Ovary (tissue), 9 donors: ENCODE data around the gene TTC1. TPM values are rescaled to one million over a fixed set of nuclear protein-coding genes. Genes with fewer than 3 reads are reported as not detected.

ENCODE experiments used
- DNase-seq, 5 donors: peaks; one replicate each; pipeline ENCODE4 v3.0.0-alpha.2; 2019 to 2020
- H3K27ac ChIP-seq, 2 donors: fragments of 200-600 bp; one replicate each; pipeline versions ENCODE4 v1.5.1 to v1.8.0; 2019 to 2022
- H3K27me3 ChIP-seq: fragments of 200-600 bp; one replicate; pipeline ENCODE4 v1.8.0; 2022
- H3K36me3 ChIP-seq: fragments of 200-600 bp; sonication (generic); one replicate; pipeline ENCODE4 v1.5.1; 2019
- H3K4me1 ChIP-seq: one replicate; pipeline ENCODE4 v1.8.1; 2013; ENCODE audit warnings: mild to moderate bottlenecking, moderate library complexity; ENCODE audit not compliant: insufficient read depth
- H3K4me3 ChIP-seq: fragments of 200-600 bp; sonication (generic); one replicate; pipeline ENCODE4 v1.5.1; 2017
- H3K9me3 ChIP-seq, 2 donors: fragments of 200-600 bp in 1 of 2; sonication (generic) in 1 of 2; one replicate each; pipeline versions ENCODE4 v1.5.1 to v1.8.1; 2013 to 2019; ENCODE audit warnings: mild to moderate bottlenecking in 1 of 2, moderate library complexity in 1 of 2
- EP300 ChIP-seq: sonication (generic); formaldehyde crosslinking; IDR thresholded peaks from one replicate; pipeline ENCODE4 v1.6.1; 2017; ENCODE audit warnings: antibody characterized with exemption
- POLR2A ChIP-seq: fragments of 450-650 bp; IDR thresholded peaks from one replicate; pipeline ENCODE4 v1.6.1; 2017; ENCODE audit warnings: antibody characterized with exemption, mild to moderate bottlenecking, moderate library complexity
- WGBS, 3 donors: extraction: QIAGEN DNeasy Blood & Tissue Kit in 1 of 3; methylation state at CpG; one replicate each; pipeline versions ENCODE4 v1.1.5 to v1.1.7; 2013 to 2017; 5-methylcytosine and 5-hydroxymethylcytosine counted together
- intact Hi-C, 4 donors: fragments of 100-400 bp; cut with DNase I; formaldehyde crosslinking; loops; one replicate each; pipeline versions ENCODE4 v1.11.0 to v1.15.1; 2022 to 2023
- polyA plus RNA-seq, 2 donors: library from polyadenylated mRNA; stranded (reverse); fragments of 200-250 nt in 1 of 2; fragments of 350-450 nt in 1 of 2; fragmentation: Illumina TruSeq in 1 of 2; extraction: RNeasy Lipid Tissue Mini Kit (QIAGEN cat#74804) in 1 of 2; gene quantifications; one replicate each; pipeline ENCODE4 v1.2.3, GENCODE V29; 2013 to 2014
- total RNA-seq, 7 donors: library from RNA; depleted of rRNA in 2 of 7; stranded (reverse); fragments of >200 nt in 2 of 7; fragmentation: NEBNext Ultra II Directional in 3 of 7; extraction: Animal tissue kit (Norgen Biotek cat#: 25700) in 3 of 7; gene quantifications; one replicate each; pipeline versions ENCODE4 v1.1.0 to v1.2.4, GENCODE V29; 2016 to 2023
- TF ChIP-seq, protein P1 (sequence below), 3 donors: fragments of 450-650 bp in 2 of 3; fragments of 200-600 bp in 1 of 3; IDR thresholded peaks; one replicate each; pipeline versions ENCODE4 v1.5.1 to v1.8.0; 2016 to 2022; ENCODE audit warnings: antibody characterized with exemption in 3 of 3, mild to moderate bottlenecking in 1 of 3
- donor health status: DM: no; HTN: no; CAD: no; lungs with moderate emphysema.
- donor health status: DM: no; HTN: no; CAD: no.
- donor health status: Bipolar disorder and iron deficiency.
- donor health status: DM: yes; HTN: yes; CAD: no.
- donor health status: DM: no; HTN: no; CAD: no.
- donor health status: DM: yes; HTN: yes; CAD: no.

Gene TTC1
- total and polyA plus RNA-seq, 9 donors, result 21.9 to 99.5 (median 37.2) TPM

DNA sequence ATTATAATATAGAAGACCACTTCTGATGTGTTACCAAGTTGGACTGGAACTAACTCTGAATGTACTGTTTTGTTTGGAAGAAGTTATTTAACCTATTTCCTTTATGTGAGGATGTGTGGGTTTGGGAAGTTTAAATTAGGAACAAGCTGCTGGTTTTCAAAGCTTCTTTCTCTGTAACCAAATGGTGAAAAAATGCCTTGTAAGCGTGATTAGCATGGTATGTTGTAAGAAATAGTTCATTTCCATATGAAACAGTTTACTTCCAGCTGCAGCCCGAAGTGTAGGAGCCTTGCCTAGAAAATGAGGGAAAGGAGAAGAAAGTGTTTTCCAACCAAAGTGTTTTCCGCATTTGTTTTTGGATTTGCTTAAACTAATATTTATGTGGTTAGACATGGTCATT, 36.0 kb downstream of the TTC1 start:
- Histone ChIP-seq H3K27ac (no peak overlapping the region), H3K36me3 (no peaks in the 10 kb centered on the region), H3K4me3 (no peak overlapping the region), H3K27me3 (no peaks in the 10 kb centered on the region), H3K4me1 (no peaks in the 10 kb centered on the region), H3K9me3 (no peaks in the 10 kb centered on the region)
- no peak for DNase-seq
- WGBS, 3 donors, result 86 to 94% (median 88%) methylated on average over 3 of the region's 3 CpGs
- no peak for TF ChIP-seq EP300
- TF ChIP-seq POLR2A, result no peak
- TF ChIP-seq, protein P1, sequence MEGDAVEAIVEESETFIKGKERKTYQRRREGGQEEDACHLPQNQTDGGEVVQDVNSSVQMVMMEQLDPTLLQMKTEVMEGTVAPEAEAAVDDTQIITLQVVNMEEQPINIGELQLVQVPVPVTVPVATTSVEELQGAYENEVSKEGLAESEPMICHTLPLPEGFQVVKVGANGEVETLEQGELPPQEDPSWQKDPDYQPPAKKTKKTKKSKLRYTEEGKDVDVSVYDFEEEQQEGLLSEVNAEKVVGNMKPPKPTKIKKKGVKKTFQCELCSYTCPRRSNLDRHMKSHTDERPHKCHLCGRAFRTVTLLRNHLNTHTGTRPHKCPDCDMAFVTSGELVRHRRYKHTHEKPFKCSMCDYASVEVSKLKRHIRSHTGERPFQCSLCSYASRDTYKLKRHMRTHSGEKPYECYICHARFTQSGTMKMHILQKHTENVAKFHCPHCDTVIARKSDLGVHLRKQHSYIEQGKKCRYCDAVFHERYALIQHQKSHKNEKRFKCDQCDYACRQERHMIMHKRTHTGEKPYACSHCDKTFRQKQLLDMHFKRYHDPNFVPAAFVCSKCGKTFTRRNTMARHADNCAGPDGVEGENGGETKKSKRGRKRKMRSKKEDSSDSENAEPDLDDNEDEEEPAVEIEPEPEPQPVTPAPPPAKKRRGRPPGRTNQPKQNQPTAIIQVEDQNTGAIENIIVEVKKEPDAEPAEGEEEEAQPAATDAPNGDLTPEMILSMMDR (IDR thresholded peaks at IDR 0.05), result no peak
- intact Hi-C loops, result no loop called here

DNA sequence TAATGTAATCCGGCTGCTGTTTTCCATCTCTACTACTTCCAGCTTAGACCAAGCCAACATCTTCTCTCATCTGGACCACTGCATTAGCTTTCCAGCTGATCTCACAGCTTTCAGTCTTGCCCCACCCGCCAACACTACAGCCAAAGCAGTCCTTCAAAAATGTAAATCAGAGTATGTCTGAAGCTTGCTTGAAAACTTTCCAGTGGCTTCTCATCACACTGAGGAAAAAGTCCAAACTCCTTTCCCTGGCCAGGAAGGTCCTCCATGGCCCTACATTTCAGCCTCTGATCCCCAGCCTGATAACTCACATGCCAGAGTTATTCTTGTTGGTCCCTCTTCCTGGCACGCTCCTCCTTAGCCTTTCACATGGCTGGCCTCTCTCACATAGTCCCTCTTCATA, 38.5 kb downstream of the TTC1 start:
- Histone ChIP-seq H3K27me3 (no peaks in the 10 kb centered on the region), H3K4me3 (no peak overlapping the region), H3K27ac (no peak overlapping the region), H3K9me3 (no peaks in the 10 kb centered on the region), H3K36me3 (no peaks in the 10 kb centered on the region), H3K4me1 (no peaks in the 10 kb centered on the region)
- WGBS, 3 donors, result 85 to 99% (median 92%) methylated on average over 3 of the region's 3 CpGs
- TF ChIP-seq EP300 (no peak), POLR2A (no peak)
- TF ChIP-seq, protein P1 (IDR thresholded peaks at IDR 0.05), result no peak
- intact Hi-C loops, result no loop called here
- DNase-seq, result no peak

DNA sequence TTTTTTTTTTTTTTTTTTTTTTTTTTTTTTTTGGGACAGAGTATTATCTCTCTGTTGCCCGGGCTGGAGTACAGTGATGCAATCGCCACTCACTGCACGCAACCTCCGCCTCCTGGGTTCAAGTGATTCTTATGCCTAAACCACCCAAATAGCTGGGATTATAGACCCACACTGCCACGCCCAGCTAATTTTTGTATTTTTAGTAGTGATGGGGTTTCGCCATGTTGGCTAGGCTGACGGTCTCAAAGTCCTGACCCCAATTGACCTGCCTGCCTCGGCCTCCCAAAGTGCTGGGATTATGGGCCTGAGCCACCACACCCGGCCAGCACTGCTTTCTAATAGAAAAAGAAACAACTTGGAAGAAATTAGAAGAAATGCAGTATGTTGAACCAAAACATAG, 39.2 kb downstream of the TTC1 start:
- intact Hi-C loops, result no loop called here
- no peaks in the 10 kb centered on the region for H3K4me1 ChIP-seq
- WGBS, 3 donors, result 87 to 96% (median 92%) methylated on average over 9 of the region's 9 CpGs
- no peaks in the 10 kb centered on the region for H3K27me3 ChIP-seq
- H3K27ac ChIP-seq, result no peak overlapping the region
- TF ChIP-seq POLR2A (no peak), EP300 (no peak)
- TF ChIP-seq, protein P1 (IDR thresholded peaks at IDR 0.05), result no peak
- peak in 1 of 5 donors; percentile 28 for DNase-seq
- no peak overlapping the region for H3K4me3 ChIP-seq
- H3K9me3 ChIP-seq, result no peaks in the 10 kb centered on the region
- no peaks in the 10 kb centered on the region for H3K36me3 ChIP-seq

DNA sequence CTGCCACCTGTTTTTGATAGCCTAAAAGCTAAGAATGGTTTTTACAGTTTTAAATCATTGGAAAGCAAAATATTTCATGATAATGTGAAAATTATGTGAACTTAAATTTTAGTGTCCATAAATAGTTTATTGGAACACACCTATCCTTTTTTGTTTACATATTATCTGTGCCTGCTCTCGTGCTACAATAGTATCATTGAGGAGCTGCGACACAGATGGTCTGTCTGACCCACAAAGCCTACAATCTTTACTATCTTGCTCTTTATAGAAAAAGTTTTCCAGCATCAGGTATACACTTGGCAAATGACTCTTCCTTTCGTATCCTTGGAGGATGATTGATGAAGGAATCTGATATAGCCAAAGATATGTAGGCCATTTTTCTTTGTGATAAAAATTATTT, 40.2 kb downstream of the TTC1 start:
- Histone ChIP-seq H3K27ac (no peak overlapping the region), H3K4me1 (no peaks in the 10 kb centered on the region), H3K36me3 (no peaks in the 10 kb centered on the region), H3K4me3 (no peak overlapping the region), H3K9me3 (no peaks in the 10 kb centered on the region), H3K27me3 (no peaks in the 10 kb centered on the region)
- WGBS, 3 donors, result 65 to 76% (median 73%) methylated on average over 3 of the region's 3 CpGs
- no peak for DNase-seq
- intact Hi-C loops, result no loop called here
- TF ChIP-seq, protein P1 (IDR thresholded peaks at IDR 0.05), result no peak
- TF ChIP-seq POLR2A (no peak), EP300 (no peak)

DNA sequence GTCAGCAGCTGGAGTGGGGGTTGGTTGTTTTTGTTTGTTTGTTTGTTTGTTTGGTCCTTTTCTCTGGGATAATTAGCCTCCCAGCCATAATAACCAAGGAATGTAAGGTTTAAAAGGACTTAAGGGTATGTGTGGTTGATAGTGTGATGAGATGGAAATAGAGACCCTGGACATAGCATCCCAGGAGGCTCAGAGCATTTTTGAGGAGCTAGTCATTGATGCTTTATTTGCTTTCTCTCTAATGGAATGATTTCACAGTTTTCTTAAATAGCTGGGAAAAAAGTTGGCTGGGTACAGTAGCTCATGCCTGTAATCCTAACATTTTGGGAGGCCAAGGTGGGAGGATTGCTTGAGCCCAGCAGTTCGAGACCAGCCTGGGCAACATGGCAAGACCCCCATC, 45.1 kb downstream of the TTC1 start:
- TF ChIP-seq EP300, result no peak
- TF ChIP-seq POLR2A, result no peak
- TF ChIP-seq, protein P1 (IDR thresholded peaks at IDR 0.05), result no peak
- Histone ChIP-seq H3K4me1 (no peaks in the 10 kb centered on the region), H3K4me3 (no peak overlapping the region), H3K9me3 (no peaks in the 10 kb centered on the region), H3K36me3 (no peaks in the 10 kb centered on the region), H3K27ac (no peak overlapping the region), H3K27me3 (no peaks in the 10 kb centered on the region)
- WGBS, 3 donors, result 94 to 100% (median 98%) methylated on average over 1 of the region's 1 CpG
- DNase-seq, result no peak
- intact Hi-C loops, result no loop called here
